Measurements from ENCODE around the gene LCN10. TPM values are rescaled to one million over a fixed set of nuclear protein-coding genes. Genes with fewer than 3 reads are reported as not detected.

LCN10 gene
- total and polyA plus RNA-seq, 9 of the 15 experiments (the other 6 are each of a cell fraction or from before 2014, with no cell fraction given), result 0.10 to 0.21 (median 0.14) TPM; not detected in 6

- TF ChIP-seq ATF7 (IDR thresholded peaks at IDR 0.05), result peak; percentile 20; the same call in 1 of the 2 replicates
- no peak for TF ChIP-seq ZNF583 (CRISPR knock-in tag; IDR thresholded peaks at IDR 0.05)
- no peak for TF ChIP-seq TEAD4 (IDR thresholded peaks at IDR 0.05; ENCODE audit: low read length)
- no peak for TF ChIP-seq TEAD4 (CRISPR knock-in tag; IDR thresholded peaks at IDR 0.05; ENCODE audit: borderline replicate concordance)
- no peak for TF ChIP-seq EHMT2 (IDR thresholded peaks at IDR 0.05)
- TF ChIP-seq ZBTB7A (IDR thresholded peaks at IDR 0.05; ENCODE audit: borderline replicate concordance, control insufficient read depth, low read depth, low read length), result 0 out of 2 replicates have a peak, but pooled peaks have one; percentile 21
- TF ChIP-seq ZNF24 (IDR thresholded peaks at IDR 0.05), result no peak
- no peak for TF ChIP-seq ZNF277 (CRISPR knock-in tag; IDR thresholded peaks at IDR 0.05; ENCODE audit: borderline replicate concordance)
- TF ChIP-seq GABPB2 (CRISPR knock-in tag; conservative IDR thresholded peaks at IDR 0.05), result no peak
- peak; percentile 69; the same call in 1 of the 2 replicates for TF ChIP-seq SOX6 (IDR thresholded peaks at IDR 0.05)
- TF ChIP-seq ZNF699 (CRISPR knock-in tag; IDR thresholded peaks at IDR 0.05; ENCODE audit: insufficient replicate concordance), result no peak
- no peak for TF ChIP-seq FOXO4 (CRISPR knock-in tag; IDR thresholded peaks at IDR 0.05)
- no peak for TF ChIP-seq ZKSCAN1 (IDR thresholded peaks at IDR 0.05; ENCODE audit: low read depth, low read length)
- TF ChIP-seq E2F6 (IDR thresholded peaks at IDR 0.05; ENCODE audit: borderline replicate concordance in 1 of 2, extremely low read depth in 1 of 2, insufficient read depth in 1 of 2, insufficient read length in 1 of 2, low read depth in 1 of 2, low read length in 1 of 2, poor library complexity in 1 of 2, severe bottlenecking in 1 of 2), result peak in 1 of 2 experiments; percentile 54
- no peak for TF ChIP-seq ZNF778 (CRISPR knock-in tag; IDR thresholded peaks at IDR 0.05)
- no peak for TF ChIP-seq NR3C1 (CRISPR knock-in tag; IDR thresholded peaks at IDR 0.05)
- TF ChIP-seq ATF2 (CRISPR knock-in tag; IDR thresholded peaks at IDR 0.05), result no peak
- TF ChIP-seq DPF2 (IDR thresholded peaks at IDR 0.05), result peak; percentile 37; the same call in 1 of the 2 replicates
- no peak for TF ChIP-seq ZNF184 (CRISPR knock-in tag; IDR thresholded peaks at IDR 0.05)
- TF ChIP-seq ZBTB17 (CRISPR knock-in tag; IDR thresholded peaks at IDR 0.05), result 0 out of 2 replicates have a peak, but pooled peaks have one; percentile 31
- TF ChIP-seq, protein P1, sequence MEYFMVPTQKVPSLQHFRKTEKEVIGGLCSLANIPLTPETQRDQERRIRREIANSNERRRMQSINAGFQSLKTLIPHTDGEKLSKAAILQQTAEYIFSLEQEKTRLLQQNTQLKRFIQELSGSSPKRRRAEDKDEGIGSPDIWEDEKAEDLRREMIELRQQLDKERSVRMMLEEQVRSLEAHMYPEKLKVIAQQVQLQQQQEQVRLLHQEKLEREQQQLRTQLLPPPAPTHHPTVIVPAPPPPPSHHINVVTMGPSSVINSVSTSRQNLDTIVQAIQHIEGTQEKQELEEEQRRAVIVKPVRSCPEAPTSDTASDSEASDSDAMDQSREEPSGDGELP (CRISPR knock-in tag; IDR thresholded peaks at IDR 0.05; ENCODE audit: borderline replicate concordance), result 0 out of 2 replicates have a peak, but pooled peaks have one; percentile 31
Observed at GRCh38 chr9:136700959-136701667, 41.6 kb downstream of the LCN10 start (continued).
